HG02840 (cell line): ENCODE measurements around the gene ASIP.

Experiments
- ATAC-seq: cut with Tn5 transposase; IDR thresholded peaks from one replicate; pipeline ENCODE4 v1.9.1; 2021; ENCODE audit warnings: mild to moderate bottlenecking, moderate library complexity, moderate number of reproducible peaks; ENCODE audit not compliant: unreplicated experiment, low FRiP score

ASIP gene

GRCh38 chr20:34309691-34310090, 68.5 kb downstream of the ASIP start:
- no peak for ATAC-seq

- ATAC-seq: no peak
Measured at GRCh38 chr20:34310481-34311117, 69.4 kb downstream of the ASIP start.

GRCh38 chr20:34311118-34312023, 70.1 kb downstream of the ASIP start:
- no peak for ATAC-seq

GRCh38 chr20:34312024-34312460, 70.8 kb downstream of the ASIP start:
- no peak for ATAC-seq

GRCh38 chr20:34312544-34313217, 71.5 kb downstream of the ASIP start:
- ATAC-seq: peak; percentile 77

- ATAC-seq: no peak
Measured at GRCh38 chr20:34315236-34315635, 74.0 kb downstream of the ASIP start.

GRCh38 chr20:34316196-34316814, 75.1 kb downstream of the ASIP start:
- no peak for ATAC-seq
